Stimulated activated CD4-positive, alpha-beta T cell treated with anti-CD3 and anti-CD28 coated beads, Interleukin-1b, Interleukin-23, amount 100 ng/mL, for 4 hours (primary cell): ENCODE data around the gene PTPN2.
"Not testable (repeated sequence)": the region's sequence is repeated elsewhere in the genome, so short reads cannot be mapped to it uniquely, and the experiment has no call there.

Source experiments
- DNase-seq, 2 donors: peaks; one replicate each; pipeline ENCODE4 v3.0.0-alpha.2; 2020; ENCODE audit warnings: low read depth in 2 of 2

PTPN2 gene

GRCh38 chr18:12825230-12825629, 58.8 kb downstream of the PTPN2 start:
- DNase-seq: no peak

- no peak for DNase-seq
These were observed 60.1 kb downstream of the PTPN2 start for GRCh38 chr18:12823892-12824291.

GRCh38 chr18:12821408-12821807, 62.6 kb downstream of the PTPN2 start:
- no peak for DNase-seq

- no peak for DNase-seq
These were observed 63.5 kb downstream of the PTPN2 start for GRCh38 chr18:12820506-12820905.

GRCh38 chr18:12819841-12820240, 64.2 kb downstream of the PTPN2 start:
- DNase-seq: no peak

- no peak for DNase-seq
These were observed 64.7 kb downstream of the PTPN2 start for GRCh38 chr18:12819322-12819721.

- DNase-seq: no peak
These were observed 65.8 kb downstream of the PTPN2 start for GRCh38 chr18:12818243-12818642.

GRCh38 chr18:12816451-12816850, 67.6 kb downstream of the PTPN2 start:
- no peak for DNase-seq

GRCh38 chr18:12811191-12811950, 72.7 kb downstream of the PTPN2 start:
- DNase-seq: no peak

GRCh38 chr18:12803069-12803936, 80.7 kb downstream of the PTPN2 start:
- no peak for DNase-seq

- DNase-seq: no peak
These were observed 81.5 kb downstream of the PTPN2 start for GRCh38 chr18:12802538-12802937.

- DNase-seq: no peak
These were observed 87.6 kb downstream of the PTPN2 start for GRCh38 chr18:12796448-12796847.

- DNase-seq: no peak
These were observed 92.4 kb downstream of the PTPN2 start for GRCh38 chr18:12791610-12792009.

- DNase-seq: no peak
These were observed 97.4 kb downstream of the PTPN2 start for GRCh38 chr18:12786669-12787068.

- no peak for DNase-seq
These were observed 100.5 kb downstream of the PTPN2 start for GRCh38 chr18:12783524-12783923.

- no peak for DNase-seq
These were observed 101.5 kb downstream of the PTPN2 start for GRCh38 chr18:12782521-12782920.

- no peak for DNase-seq
These were observed 104.6 kb downstream of the PTPN2 start for GRCh38 chr18:12779456-12779855.

- DNase-seq: no peak
These were observed 105.0 kb downstream of the PTPN2 start for GRCh38 chr18:12779043-12779442.

GRCh38 chr18:12777500-12777944, 106.5 kb downstream of the PTPN2 start:
- no peak for DNase-seq

GRCh38 chr18:12776821-12777471, 107.1 kb downstream of the PTPN2 start:
- no peak for DNase-seq

GRCh38 chr18:12776415-12776814, 107.6 kb downstream of the PTPN2 start:
- DNase-seq: not testable (repeated sequence)

GRCh38 chr18:12774982-12775381, 109.1 kb downstream of the PTPN2 start:
- no peak for DNase-seq
